Activated CD4-positive, alpha-beta T cell treated with anti-CD3 and anti-CD28 coated beads, Interleukin-2, Interleukin-4, amounts not matched to agents 100 ng/mL and 50 ng/mL, durations not matched to agents 16 hours and 8 hours (primary cell): ENCODE data around the gene OTOF.
"Not testable (repeated sequence)": the region's sequence is repeated elsewhere in the genome, so short reads cannot be mapped to it uniquely, and the experiment has no call there.

Experiments
- DNase-seq: peaks from one replicate; pipeline ENCODE4 v3.0.0-alpha.2; 2020; ENCODE audit warnings: low spot score

OTOF gene

DNA sequence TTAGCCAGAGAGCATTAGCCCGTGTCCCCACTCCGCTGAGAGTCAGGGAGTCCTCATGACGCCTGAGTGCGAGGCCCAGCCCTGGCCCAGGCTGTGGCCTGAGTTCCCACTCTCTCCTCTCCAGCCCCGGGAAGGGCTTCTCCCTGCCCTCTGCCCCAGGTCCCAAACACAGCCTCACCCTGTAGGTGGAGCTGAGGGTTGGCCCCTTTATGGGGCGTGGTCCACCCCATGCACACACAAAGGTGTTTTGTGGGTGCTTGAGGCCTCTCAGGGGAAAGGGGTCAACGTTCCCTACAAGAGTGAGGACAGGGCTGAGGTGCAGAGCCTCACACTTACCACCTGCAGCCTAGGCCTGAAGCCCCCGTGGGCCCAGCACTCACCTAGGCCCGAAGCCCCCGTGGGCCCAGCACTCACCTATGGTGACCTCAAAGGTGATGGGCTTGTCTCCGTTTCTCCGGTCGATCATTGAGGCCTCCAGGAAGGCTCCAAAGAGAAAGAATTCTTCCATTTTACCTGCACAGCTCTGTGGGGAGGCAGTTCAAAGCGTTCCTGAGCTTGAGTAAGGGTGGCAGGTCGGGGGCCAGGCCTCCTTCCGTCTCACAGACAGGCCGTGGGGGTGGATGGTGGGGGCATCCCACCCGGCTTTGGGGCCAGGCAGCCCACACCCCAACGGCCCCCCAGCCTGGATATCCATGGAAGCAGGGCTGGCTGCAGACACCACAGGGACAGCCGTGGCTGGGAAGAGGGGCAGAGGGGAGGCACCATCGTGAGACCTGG lies 2.1 kb upstream of the OTOF start:
- DNase-seq: no peak

DNA sequence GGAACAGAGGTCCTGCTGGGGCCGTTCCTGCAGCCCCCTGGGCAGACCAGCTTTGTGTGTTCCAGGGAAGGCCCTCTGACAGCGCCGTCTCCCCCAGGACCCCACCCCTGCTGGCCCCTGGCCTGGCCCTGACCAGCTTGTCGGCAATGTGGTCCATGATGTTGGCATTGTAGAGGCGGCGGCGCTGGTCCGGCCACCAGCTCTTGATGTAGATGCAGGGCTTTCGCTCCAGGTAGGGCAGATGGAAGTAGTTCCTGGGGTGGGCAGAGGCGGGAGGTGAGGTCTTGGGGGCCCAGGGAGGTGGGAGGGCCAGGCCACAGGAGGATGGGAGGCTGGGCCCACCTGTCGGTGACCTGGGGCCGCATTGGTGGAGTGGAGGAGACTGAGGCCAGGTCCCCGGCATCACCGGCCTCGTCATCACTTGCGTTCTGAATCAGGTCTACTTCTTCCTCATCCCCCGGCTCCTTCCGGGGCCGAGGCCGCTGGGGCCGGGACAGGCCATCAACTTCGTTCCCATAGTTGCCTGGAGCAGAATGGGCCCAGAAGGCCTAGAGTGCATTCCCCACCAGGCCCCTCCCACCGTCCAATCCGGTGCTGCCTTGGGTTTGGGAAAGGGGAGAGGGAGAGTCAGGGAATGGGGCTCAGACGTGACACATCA lies 1.3 kb upstream of the OTOF start:
- DNase-seq: no peak

DNA sequence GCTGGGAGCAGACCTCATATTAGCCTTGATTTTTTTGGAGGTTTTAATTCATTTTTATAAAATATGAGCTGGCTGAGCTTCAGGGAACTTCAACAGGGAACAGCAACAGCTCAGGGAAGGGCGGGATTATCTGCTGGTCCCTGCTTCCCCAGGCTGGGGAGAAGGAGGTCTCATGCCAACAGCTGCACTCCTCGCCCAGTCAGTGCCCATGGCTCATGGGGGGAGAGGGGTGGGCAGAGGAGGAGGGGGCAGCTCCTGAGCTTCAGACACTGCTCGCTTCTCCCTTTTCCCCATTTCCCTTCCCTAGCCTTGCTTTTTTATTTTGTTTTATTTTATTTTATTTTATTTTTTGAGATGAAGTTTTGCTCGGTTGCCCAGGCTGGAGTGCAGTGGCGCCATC lies 442 bp upstream of the OTOF start:
- no peak for DNase-seq

DNA sequence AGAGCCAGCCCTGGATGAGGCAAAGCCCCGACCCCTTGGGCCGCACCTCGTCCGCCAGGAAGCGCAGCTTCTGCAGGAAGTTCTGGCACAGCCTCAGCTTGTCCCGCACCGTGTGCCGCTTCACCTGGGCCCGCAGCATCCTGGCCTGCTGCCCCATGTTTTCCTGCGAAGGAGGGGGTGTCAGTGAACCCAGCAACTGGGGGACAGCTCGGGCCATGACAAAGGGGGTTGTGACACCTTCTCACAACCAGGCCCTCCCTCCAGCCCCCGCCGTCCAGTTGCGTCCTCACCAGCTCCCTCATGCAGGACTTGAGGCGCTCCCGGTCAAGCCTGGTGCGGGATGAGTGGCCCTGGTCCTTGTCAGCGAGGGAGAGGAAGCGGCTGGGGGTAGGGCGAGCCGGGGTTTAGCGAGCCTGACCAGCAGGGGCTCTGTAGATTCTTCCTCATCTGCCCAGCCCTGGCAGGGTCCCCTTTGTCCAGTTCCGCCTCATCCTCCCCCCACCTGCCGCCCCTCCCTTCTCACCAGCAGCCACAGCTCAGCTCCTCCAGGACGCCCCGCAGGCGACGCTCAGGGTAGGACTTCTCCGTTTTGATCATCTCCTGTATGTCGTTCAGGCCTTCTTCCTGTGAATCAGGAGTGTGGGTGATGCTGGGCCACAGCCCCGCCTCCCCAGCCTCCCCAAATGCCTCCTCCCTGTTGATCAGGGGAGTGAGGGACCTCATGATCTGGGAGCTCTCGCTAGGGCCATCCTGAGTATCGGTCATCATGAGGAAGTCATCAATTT lies 606 bp downstream of the OTOF start:
- DNase-seq: peak; percentile 34

DNA sequence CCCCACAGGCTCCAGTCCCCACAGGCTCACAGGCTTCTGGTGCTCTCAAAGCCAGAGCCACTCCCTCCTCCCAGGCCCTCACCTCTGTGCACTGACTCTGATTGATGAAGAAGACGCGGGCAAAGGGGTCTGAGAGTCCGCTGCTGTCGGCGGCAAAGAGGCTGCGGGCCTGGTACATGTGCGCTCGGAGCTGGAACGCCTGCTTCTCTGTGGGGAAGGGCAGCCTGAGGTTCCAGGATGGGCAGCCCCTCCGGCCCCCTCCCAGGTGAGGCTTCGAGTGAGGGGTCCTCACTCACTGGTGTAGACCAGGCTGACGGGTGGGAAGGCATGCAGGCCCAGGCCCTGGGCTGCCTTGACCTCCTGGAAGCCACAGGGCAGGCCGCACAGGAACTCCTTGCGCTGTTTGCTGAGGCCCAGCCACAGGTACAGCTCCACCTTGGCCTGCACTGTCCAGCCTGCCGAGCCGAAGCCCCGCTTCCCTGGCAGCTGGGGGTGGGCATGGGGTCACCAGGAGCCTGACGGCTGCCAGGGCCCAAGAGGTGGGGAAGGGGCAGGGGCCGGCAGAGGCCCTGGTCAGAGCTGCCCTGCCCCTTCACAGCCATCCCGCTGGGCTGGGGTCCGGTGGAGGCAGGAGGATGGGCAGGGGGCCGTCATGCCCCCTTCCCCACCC lies 2.0 kb downstream of the OTOF start:
- DNase-seq: no peak

DNA sequence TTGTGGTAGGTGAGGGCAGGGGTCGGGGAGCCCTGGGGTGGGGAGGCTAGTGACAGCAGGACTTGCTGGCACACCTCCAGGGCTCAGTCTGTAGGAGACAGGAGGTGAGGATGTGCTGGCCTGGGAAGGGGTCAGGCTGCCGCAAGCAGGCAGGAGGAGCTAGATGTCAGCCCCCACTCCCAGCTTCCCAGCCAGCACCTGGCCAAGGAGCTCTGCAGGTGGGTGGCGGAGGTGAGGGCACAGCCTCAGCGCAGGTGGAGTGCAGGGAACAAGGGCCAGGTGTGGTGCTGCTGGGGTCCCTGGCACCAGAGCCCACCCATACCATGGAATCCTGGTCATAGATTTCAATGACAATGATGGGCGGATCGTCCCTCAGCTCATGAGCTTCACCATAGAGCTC lies 2.9 kb downstream of the OTOF start:
- DNase-seq: no peak

DNA sequence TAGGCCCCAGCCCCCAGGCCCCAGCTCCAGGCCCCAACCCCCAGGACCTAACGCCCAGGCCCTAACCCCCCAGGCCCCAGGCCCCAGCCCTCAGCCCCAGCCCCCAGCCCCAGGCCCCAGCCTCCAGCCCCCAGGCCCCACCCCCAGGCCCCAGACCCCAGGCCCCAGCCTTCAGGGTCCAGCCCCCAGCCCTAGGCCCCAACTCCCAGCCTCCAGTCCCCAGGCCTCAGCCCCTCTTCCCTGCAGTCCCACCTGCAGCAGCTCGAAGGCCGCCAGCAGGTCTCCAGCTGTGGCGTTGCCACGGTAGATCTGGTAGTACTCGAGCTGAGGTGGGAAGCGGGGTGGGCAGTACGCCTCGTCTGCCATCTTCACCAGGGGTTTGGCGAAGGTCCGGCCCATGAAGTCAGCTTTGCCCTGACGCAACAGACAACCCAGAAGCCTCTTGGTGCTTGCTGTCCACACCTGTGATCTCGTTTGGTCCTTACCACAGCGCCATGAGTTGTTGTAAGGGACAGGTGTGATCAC lies 3.6 kb downstream of the OTOF start:
- DNase-seq: no peak

DNA sequence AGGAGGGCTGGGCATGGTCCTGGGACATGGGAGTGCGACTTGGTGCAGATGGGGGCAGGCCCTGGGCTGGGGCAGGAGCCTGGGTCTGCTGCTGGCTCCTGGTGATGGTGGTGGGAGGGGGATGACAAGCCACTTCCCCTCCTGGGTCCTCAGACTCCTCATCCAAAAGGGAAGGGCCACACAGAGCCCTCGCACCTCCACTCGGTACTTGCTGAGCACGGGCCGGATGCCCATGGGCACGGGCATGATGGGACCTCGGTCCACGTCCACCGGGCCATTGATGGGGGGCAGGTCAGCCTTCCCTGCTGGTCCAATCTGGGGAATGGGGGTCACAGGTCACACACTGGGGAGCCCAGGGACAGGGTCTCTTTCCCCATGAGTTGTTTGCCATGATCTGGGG lies 4.1 kb downstream of the OTOF start:
- DNase-seq: no peak

DNA sequence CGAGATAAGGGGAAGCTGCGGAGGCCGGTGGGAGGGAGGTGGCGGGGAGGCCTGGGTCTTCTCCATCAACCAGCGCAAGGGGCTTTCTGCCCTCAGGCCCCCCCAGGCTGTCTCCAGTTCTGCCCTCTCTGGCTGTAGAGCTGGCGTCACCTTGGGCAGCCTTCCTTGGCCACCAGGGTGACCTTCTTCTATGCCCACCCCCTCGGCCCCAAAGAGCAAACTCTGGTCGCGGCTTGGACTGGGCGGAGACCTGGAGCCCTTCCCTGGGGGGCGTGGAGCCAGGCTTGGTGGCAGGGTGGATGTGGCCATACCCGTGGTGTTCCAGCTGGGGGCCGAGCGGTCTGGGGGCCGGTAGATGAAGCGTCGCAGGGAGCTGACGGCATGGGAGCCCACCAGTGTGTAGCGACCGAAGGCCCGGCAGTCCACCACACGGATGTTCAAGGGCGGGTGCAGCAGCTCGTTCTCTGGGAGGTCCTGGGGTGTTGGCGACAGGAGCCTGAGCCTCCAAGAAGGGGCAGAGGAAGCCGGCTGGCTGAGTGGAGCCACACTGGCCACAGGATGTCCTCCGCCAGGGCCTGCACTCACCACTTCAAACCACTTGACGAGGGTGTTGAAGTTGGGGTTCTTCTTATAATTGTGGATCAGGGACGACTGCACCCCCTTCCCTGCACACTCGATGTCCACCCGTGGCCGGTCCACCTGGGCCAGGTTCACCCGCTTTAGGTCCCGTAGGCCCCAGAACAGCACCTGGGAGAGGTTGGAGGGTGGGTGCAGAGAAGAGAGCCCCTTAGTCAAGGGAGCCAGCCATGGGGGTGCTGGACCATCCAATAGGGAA lies 4.9 kb downstream of the OTOF start:
- DNase-seq: no peak

DNA sequence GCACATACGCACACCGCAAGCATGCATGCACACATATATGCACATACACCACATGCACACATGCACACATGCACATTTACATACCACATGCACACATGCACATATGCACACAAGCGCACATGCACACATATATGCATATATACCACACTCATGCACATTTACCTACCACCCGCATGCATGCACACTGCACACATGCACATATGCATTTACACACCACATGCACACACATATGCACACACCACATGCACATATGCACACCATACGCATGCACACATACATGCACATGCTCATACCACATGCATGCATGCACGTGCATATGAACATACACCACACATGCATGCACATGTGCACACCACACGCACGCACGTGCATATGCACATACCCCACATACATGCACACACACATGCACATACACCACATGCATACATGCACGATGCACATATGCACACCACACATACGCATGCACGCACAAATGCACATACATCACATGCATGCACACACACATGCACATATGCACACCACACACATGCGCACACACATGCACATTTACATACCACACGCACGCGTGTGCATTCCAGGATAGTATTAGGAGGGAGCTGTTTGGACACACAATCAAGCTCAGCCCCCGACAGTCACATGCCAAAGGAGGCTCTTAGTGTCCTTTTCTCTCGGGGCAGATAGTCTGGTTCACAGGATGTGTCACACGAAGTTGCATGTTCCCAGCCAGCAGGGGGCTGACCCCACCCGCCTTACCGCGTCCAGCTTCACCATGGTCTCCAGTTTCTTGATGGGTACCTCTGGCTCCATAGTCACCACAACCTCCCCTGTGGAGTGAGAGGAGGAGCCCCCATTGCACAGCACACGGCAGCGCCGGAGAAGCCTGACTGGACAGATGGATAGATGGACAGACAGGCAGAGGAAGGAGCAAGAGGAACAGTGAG lies 5.9 kb downstream of the OTOF start:
- DNase-seq: no peak

DNA sequence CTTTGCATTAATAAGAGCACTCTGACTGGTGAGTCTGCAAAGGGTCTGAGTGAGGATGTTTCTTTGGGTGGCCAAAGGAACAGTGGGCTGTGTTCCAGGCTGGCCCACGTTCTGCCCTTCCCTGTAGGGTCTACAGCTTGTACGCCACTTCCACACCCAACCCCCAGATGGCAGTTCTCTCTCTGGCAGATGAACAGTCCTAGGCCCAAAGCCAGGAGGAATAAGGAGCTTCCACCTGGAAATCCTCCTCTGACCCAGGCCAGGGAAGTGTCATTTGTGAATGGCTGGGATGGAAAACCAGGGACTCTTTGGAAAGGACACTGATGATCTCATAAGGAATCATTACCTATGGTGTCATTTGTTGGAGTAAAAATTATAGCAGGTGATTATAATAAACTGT lies 6.6 kb downstream of the OTOF start:
- no peak for DNase-seq

DNA sequence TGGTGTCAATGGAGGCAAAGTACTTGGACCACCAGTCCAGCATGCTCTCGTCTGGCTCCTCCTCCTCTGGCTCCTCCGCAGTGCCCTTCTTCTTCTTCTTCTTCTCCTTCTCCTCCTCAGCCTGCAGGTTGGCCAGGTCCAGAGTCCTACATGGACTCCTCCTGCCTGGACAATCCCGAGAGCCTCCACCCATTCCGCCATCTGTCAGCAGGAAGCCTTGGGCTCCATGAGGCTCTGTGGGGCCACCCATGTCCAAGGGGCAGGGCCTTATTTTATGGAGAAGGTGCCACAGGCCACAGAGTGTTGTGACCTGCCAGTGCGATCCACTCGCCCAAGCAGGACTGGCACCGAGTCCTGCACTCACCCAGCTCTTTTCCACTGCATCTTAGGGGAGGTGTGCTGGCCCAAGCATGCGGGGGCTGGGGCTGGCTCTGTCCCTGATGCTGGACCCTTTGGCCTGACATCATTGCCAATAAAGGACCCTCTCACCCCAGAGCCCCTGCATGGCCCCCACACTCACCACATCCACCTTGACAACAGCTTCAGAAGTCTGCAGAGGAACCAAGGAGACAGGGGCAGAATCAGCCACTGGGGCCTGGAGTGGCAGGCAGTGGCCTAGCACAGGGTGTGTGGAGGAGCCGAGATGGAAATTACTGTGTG lies 7.2 kb downstream of the OTOF start:
- DNase-seq: no peak

DNA sequence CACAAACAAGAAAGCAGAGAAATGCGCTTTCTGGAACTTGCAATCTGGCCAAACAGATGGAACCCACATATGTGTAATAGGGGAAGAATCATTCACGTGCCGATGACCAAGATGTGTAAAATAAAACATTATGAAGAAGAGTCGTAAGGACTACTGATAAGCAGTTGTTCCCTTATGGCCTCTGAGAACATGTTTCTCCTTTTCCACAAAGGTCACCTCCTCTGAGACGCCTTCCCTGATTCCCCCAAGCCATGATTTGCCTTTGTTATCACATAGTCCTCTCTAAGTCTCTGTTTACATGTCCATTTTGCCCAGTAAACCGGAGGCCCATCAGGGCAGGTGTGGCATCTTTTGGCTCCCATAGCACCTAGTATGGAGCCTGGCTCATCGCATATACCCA lies 8.0 kb downstream of the OTOF start:
- DNase-seq: no peak

DNA sequence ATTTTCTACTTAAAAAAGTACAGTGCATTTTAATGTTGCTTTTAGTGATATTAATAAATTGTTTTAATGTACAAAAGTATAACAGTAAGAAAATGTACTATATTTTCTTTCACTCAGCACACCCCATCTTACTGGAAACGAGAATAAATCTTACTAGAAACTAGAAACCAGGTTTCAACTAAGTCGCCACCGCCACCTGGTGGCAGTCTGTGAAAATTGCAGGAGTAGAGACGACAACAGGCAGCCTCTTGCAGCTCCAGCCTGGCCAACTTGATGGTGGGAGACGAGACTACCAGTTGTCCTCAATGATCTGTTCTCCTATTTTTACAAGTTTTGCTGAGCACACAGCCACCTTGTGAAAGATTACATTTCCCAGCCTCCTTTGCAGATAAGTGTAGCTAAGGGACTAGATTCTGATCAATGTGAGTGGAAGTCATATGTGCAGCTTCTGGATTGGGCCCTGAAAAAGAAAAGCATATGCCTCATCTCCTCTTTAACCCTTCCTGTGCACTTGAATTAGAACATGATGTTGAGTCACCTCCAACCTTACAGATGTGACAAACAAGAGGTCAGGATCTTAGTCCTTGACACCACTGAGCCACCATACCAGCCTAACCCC lies 8.7 kb downstream of the OTOF start:
- DNase-seq: peak; percentile 73

DNA sequence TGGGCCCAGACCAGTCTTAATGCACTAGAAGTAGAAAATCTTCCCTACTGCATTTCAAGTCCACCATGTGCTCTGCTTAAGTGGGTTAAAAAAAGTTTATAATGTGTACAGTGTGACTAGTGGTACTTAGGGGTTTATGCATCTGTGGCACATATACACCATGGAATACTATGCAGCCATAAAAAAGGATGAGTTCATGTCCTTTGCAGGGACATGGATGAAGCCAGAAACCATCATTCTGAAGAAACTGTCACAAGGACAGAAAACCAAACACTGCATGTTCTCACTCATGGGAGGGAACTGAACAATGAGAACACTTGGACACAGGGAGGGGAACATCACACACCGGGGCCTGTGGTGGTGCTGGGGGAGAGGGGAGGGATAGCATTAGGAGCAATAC lies 9.4 kb downstream of the OTOF start:
- DNase-seq: not testable (repeated sequence)

DNA sequence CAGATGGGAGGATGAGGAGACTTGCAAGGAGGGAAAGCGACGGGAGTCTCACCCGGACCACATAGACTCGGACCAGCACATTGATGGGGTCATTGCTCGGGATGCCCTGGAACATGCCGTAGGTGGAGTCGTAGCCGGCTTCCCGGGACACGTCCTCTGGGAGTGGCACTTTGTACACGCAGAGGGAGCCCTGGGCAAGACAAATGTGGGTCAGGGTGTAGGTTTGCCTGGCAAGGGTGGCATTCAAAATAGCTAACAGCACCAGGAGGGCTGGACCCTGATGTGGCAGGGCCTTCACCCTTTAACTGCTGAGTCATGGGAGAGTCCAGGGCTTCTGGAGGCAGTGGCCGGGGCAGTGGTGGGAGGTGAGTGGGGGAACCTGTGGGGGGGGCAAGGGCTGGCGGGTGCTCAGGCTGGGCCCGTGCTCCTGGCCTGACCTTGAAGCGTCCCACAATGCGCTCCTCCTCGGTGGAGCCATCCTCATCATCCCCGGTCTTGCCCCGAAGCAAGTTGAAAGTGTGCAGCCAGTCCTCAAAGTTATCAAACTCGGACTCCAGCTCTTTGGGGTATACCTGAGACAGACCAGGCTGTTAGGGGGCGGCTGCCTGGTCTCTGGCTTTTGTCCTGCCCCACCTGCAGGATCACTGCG lies 11.1 kb downstream of the OTOF start:
- no peak for DNase-seq

DNA sequence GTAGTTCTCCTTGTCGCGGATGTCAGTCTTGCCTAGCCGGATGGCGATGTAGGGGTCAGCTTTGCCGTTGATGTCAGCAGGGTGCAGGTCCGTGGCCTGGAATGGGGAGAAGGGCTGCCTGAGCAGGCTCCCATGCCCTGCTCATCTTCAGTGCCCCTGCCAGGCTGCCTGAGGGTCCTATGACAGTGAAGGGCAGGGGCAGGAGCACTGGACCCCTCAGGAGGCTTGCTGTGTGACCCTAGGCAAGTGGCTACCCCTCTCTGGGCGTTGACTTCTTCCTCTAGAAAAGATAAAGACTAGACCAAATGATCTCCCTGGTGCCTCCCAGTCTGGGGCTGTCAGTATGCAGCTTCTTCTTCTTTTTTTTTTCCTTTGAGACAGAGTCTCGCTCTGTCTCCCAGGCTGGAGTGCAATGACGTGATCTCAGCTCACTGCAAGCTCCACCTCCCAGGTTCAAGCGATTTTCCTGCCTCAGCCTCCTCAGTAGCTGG lies 11.9 kb downstream of the OTOF start:
- DNase-seq: no peak

DNA sequence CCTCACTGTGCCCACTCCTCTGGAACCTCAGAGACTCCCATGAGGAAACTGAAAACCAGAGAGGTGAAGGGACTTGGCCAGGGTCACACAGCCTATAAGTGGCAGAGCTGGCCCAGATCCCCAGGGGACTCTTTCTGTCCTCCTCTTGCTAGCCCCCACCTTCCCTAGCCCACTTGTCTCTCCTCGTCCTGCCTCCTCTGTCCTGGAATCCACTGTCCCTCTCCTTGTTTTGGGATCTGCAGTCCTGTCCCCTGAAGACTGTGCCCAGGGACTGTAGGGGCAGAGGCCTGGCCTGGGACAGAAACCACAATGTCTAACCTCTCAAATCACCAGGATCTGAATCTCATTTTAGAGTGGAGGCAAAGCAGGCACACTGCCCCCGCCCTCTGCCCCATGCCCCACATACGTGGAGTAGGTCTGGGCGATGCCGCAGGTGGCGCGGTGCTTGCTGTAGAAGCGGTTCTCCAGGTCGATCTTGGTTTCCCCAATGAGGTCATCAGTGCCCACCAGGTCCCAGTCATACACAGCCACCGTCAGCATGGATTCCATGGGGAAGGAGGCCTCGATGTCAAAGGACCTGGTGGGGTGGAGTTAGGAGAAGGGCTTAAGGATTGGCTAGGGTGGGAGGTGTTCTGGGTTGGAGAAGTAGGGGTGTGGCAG lies 12.5 kb downstream of the OTOF start:
- DNase-seq: no peak
